ENCODE measurements around the gene CDKAL1. TPM values are rescaled to one million over a fixed set of nuclear protein-coding genes. Genes with fewer than 3 reads are reported as not detected.

CDKAL1 gene
- total and polyA plus RNA-seq, 2 donors (not counting 3 experiments of a cell fraction or from before 2014, with no cell fraction given): 6.1 to 20.5 TPM

DNA sequence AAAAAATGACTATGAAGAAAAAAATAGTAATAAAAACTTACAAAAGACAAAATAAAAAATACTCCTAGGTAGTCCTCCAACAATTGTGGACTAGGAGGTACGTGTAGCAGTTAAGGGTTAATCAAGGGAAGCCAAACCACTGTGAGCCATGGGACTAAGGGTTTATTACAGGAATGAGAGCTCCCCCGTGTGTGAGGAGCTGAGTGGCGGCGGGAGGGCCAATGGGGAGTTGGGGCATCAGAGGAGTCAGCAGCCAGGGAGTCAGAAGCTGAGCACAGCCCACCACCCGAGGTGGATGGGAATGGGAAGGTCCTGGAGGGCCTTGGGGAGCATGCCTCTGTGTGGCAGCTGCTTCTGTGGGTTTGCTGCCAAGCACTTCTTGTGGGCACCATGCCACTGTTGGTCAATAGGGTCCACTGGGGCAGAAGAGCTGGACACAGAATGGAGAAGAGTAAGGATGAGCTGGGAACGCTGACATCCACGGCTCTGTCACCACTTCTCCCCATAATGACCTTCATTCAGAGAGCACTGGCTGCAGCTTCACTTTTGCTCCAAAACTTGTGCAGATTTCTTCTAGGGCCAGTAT is 373.3 kb downstream of the CDKAL1 start:
- Histone ChIP-seq H3K27ac (ENCODE audit: insufficient read depth, low read depth, low read length) (no peak overlapping the region), H3K27me3 (ENCODE audit: control insufficient read depth in 2 of 2, insufficient read depth in 2 of 2, low read length in 2 of 2) (no peaks in the 10 kb centered on the region), H3K9me3 (replicated peaks; ENCODE audit: control insufficient read depth, insufficient read depth, low read length) (no peaks in the 10 kb centered on the region), H3K4me3 (replicated peaks in 1 of 3; ENCODE audit: insufficient read depth in 1 of 3, low read depth in 1 of 3, low read length in 3 of 3) (no peak overlapping the region), H3K4me2 (ENCODE audit: insufficient read depth, low read length) (no peak overlapping the region), H3K79me2 (ENCODE audit: control insufficient read depth, insufficient read depth, low read length) (no peaks in the 10 kb centered on the region), H3K36me3 (ENCODE audit: control insufficient read depth in 2 of 2, extremely low read depth in 1 of 2, insufficient read depth in 2 of 2, low read length in 2 of 2) (no peaks in the 10 kb centered on the region), H4K20me1 (replicated peaks; ENCODE audit: control insufficient read depth, extremely low read depth, insufficient read depth, low read length) (no peaks in the 10 kb centered on the region), H2AFZ (ENCODE audit: low read depth, low read length) (no peak overlapping the region), H3K9me1 (replicated peaks; ENCODE audit: control insufficient read depth, extremely low read depth, insufficient read depth, low read length) (no peaks in the 10 kb centered on the region), H3K9ac (replicated peaks; ENCODE audit: extremely low read depth, insufficient read depth, low read length) (no peak overlapping the region), H3K4me1 (ENCODE audit: control insufficient read depth, extremely low read depth, insufficient read depth, low read length) (peaks cover 8% of the 10 kb centered on the region)
- dilution Hi-C loops (cut with MboI; ENCODE audit: extremely low pct_ligation_motif_present, low sequenced_read_pairs): no loop called here
- ChIA-PET CTCF (no interaction called here), POLR2A (no interaction called here)
- no peak for DNase-seq (ENCODE audit: low read depth, low spot score)
- TF ChIP-seq POLR2AphosphoS5 (IDR thresholded peaks at IDR 0.05; ENCODE audit: insufficient read depth, low read depth, low read length): no peak
- TF ChIP-seq EZH2 (IDR thresholded peaks at IDR 0.05; ENCODE audit: borderline replicate concordance, low read depth, low read length, severe bottlenecking): no peak
- no peak for TF ChIP-seq POLR2A (IDR thresholded peaks at IDR 0.05; ENCODE audit: low read depth, low read length)
- TF ChIP-seq, protein P1, sequence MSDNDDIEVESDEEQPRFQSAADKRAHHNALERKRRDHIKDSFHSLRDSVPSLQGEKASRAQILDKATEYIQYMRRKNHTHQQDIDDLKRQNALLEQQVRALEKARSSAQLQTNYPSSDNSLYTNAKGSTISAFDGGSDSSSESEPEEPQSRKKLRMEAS (IDR thresholded peaks at IDR 0.05; ENCODE audit: insufficient read depth, insufficient read length): no peak
- TF ChIP-seq MYC (IDR thresholded peaks at IDR 0.05; ENCODE audit: low read depth, low read length): no peak
- no peak for TF ChIP-seq JUN (IDR thresholded peaks at IDR 0.05; ENCODE audit: borderline replicate concordance, insufficient read depth, insufficient read length, low read depth)
- no peak for TF ChIP-seq FOS (IDR thresholded peaks at IDR 0.05; ENCODE audit: borderline replicate concordance, insufficient read depth, low read length)
- TF ChIP-seq, protein P2, sequence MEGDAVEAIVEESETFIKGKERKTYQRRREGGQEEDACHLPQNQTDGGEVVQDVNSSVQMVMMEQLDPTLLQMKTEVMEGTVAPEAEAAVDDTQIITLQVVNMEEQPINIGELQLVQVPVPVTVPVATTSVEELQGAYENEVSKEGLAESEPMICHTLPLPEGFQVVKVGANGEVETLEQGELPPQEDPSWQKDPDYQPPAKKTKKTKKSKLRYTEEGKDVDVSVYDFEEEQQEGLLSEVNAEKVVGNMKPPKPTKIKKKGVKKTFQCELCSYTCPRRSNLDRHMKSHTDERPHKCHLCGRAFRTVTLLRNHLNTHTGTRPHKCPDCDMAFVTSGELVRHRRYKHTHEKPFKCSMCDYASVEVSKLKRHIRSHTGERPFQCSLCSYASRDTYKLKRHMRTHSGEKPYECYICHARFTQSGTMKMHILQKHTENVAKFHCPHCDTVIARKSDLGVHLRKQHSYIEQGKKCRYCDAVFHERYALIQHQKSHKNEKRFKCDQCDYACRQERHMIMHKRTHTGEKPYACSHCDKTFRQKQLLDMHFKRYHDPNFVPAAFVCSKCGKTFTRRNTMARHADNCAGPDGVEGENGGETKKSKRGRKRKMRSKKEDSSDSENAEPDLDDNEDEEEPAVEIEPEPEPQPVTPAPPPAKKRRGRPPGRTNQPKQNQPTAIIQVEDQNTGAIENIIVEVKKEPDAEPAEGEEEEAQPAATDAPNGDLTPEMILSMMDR (IDR thresholded peaks at IDR 0.05; ENCODE audit: extremely low read depth in 1 of 2, insufficient read depth in 1 of 2, low read depth in 1 of 2, low read length in 2 of 2): no peak
- no peak for TF ChIP-seq GATA2 (IDR thresholded peaks at IDR 0.05; ENCODE audit: insufficient read depth, insufficient read length, low read depth, low read length)
- FAIRE-seq: no peak
- no TSS peak for BruUV-seq (replicated peaks)
- intact Hi-C loops (cut with micrococcal nuclease): no loop called here
